DND-41 (cell line): ENCODE results near the gene SLC3A2.

Experiments
- CTCF ChIP-seq: IDR thresholded peaks from 2 replicates; pipeline ENCODE4 v1.5.1; 2012; ENCODE audit warnings: borderline replicate concordance, low read length, moderate library complexity, mild to moderate bottlenecking; ENCODE audit not compliant: poor library complexity, severe bottlenecking; ENCODE audit errors: extremely low read depth
- EZH2 ChIP-seq: IDR thresholded peaks from 3 replicates; pipeline ENCODE4 v1.6.1; 2012; ENCODE audit warnings: borderline replicate concordance, low read depth, mild to moderate bottlenecking, moderate library complexity, low read length, inconsistent platforms; ENCODE audit not compliant: severe bottlenecking

GRCh38 chr11:62858201-62858600 is 22.5 kb upstream of the SLC3A2 start:
- TF ChIP-seq CTCF (no peak), EZH2 (no peak)
